Measurements from ENCODE around the gene GPRC5B. TPM values are rescaled to one million over a fixed set of nuclear protein-coding genes. Genes with fewer than 3 reads are reported as not detected.

Gene GPRC5B
- total RNA-seq, 1 experiment from 2014 or later, result 62.0 TPM

GRCh38 chr16:19833581-19833980, 51.1 kb downstream of the GPRC5B start:
- H3K27ac ChIP-seq, result no peak overlapping the region
- DNase-seq, result no peak
- no peaks in the 10 kb centered on the region for H3K9me3 ChIP-seq (ENCODE audit: insufficient read depth, low read depth)
- no peak for TF ChIP-seq EZH2 (IDR thresholded peaks at IDR 0.05; ENCODE audit: low read depth)
- TF ChIP-seq, protein P1, sequence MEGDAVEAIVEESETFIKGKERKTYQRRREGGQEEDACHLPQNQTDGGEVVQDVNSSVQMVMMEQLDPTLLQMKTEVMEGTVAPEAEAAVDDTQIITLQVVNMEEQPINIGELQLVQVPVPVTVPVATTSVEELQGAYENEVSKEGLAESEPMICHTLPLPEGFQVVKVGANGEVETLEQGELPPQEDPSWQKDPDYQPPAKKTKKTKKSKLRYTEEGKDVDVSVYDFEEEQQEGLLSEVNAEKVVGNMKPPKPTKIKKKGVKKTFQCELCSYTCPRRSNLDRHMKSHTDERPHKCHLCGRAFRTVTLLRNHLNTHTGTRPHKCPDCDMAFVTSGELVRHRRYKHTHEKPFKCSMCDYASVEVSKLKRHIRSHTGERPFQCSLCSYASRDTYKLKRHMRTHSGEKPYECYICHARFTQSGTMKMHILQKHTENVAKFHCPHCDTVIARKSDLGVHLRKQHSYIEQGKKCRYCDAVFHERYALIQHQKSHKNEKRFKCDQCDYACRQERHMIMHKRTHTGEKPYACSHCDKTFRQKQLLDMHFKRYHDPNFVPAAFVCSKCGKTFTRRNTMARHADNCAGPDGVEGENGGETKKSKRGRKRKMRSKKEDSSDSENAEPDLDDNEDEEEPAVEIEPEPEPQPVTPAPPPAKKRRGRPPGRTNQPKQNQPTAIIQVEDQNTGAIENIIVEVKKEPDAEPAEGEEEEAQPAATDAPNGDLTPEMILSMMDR (conservative IDR thresholded peaks at IDR 0.05), result no peak
- CTCF ChIA-PET, result interaction anchor here (0.6 kb wide), 1 partner anchor 111 kb away, joined by 5 read pairs; no protein-coding TSS in a partner anchor
- H3K4me1 ChIP-seq (replicated peaks; ENCODE audit: insufficient read depth), result peaks cover 14% of the 10 kb centered on the region
- no peaks in the 10 kb centered on the region for H3K27me3 ChIP-seq (ENCODE audit: insufficient read depth, low read depth)
- H3F3A ChIP-seq (ENCODE audit: insufficient read depth, low read depth), result no peaks in the 10 kb centered on the region
- intact Hi-C loops (cut with micrococcal nuclease; ENCODE audit: unreplicated experiment), result loop anchor here (5.0 kb wide), 1 partner anchor 116 kb away; the partner anchor contains the start of genes IQCK and KNOP1
- H4K20me1 ChIP-seq (ENCODE audit: insufficient read depth), result no peaks in the 10 kb centered on the region
- H3K4me2 ChIP-seq, result no peak overlapping the region
- H3K4me3 ChIP-seq, result no peak overlapping the region
- H3K79me2 ChIP-seq (ENCODE audit: low read depth), result no peaks in the 10 kb centered on the region
- H3K9me2 ChIP-seq (ENCODE audit: insufficient read depth), result no peaks in the 10 kb centered on the region
- BruUV-seq (replicated peaks), result no TSS peak
- no peak overlapping the region for H2AFZ ChIP-seq
- POLR2A ChIA-PET (ENCODE audit: unreplicated experiment), result no interaction called here
- 0 out of 2 replicates have a peak, but pooled peaks cover 4% of the 10 kb centered on the region for H3K36me3 ChIP-seq (ENCODE audit: low read depth)

- TF ChIP-seq, protein P1 (conservative IDR thresholded peaks at IDR 0.05), result no peak
- no peak for TF ChIP-seq EZH2 (IDR thresholded peaks at IDR 0.05; ENCODE audit: low read depth)
- no peaks in the 10 kb centered on the region for H3K79me2 ChIP-seq (ENCODE audit: low read depth)
- no peak overlapping the region for H3K4me3 ChIP-seq
- no peaks in the 10 kb centered on the region for H3F3A ChIP-seq (ENCODE audit: insufficient read depth, low read depth)
- H3K36me3 ChIP-seq (ENCODE audit: low read depth), result 0 out of 2 replicates have a peak, but pooled peaks cover 4% of the 10 kb centered on the region
- intact Hi-C loops (cut with micrococcal nuclease; ENCODE audit: unreplicated experiment), result loop anchor here (5.0 kb wide), 1 partner anchor 116 kb away; the partner anchor contains the start of genes IQCK and KNOP1
- CTCF ChIA-PET, result interaction anchor here (0.6 kb wide), 1 partner anchor 111 kb away, joined by 5 read pairs; no protein-coding TSS in a partner anchor
- no peak overlapping the region for H2AFZ ChIP-seq
- BruUV-seq (replicated peaks), result no TSS peak
- H3K4me2 ChIP-seq, result no peak overlapping the region
- no peaks in the 10 kb centered on the region for H3K27me3 ChIP-seq (ENCODE audit: insufficient read depth, low read depth)
- no peaks in the 10 kb centered on the region for H3K9me2 ChIP-seq (ENCODE audit: insufficient read depth)
- H3K27ac ChIP-seq, result no peak overlapping the region
- H3K4me1 ChIP-seq (replicated peaks; ENCODE audit: insufficient read depth), result peaks cover 14% of the 10 kb centered on the region
- POLR2A ChIA-PET (ENCODE audit: unreplicated experiment), result no interaction called here
- H3K9me3 ChIP-seq (ENCODE audit: insufficient read depth, low read depth), result no peaks in the 10 kb centered on the region
- DNase-seq, result no peak
- H4K20me1 ChIP-seq (ENCODE audit: insufficient read depth), result no peaks in the 10 kb centered on the region
Measured at GRCh38 chr16:19833176-19833575, 51.5 kb downstream of the GPRC5B start.

- Histone ChIP-seq H3K4me2 (no peak overlapping the region), H3F3A (ENCODE audit: insufficient read depth, low read depth) (peaks cover 2% of the 10 kb centered on the region; the same call in 1 of the 2 replicates), H3K9me3 (ENCODE audit: insufficient read depth, low read depth) (no peaks in the 10 kb centered on the region), H3K4me3 (no peak overlapping the region), H3K36me3 (ENCODE audit: low read depth) (0 out of 2 replicates have a peak, but pooled peaks cover 4% of the 10 kb centered on the region), H3K27me3 (ENCODE audit: insufficient read depth, low read depth) (no peaks in the 10 kb centered on the region), H3K4me1 (replicated peaks; ENCODE audit: insufficient read depth) (peaks cover 14% of the 10 kb centered on the region), H3K9me2 (ENCODE audit: insufficient read depth) (no peaks in the 10 kb centered on the region), H4K20me1 (ENCODE audit: insufficient read depth) (no peaks in the 10 kb centered on the region), H2AFZ (no peak overlapping the region), H3K79me2 (ENCODE audit: low read depth) (no peaks in the 10 kb centered on the region), H3K27ac (no peak overlapping the region)
- POLR2A ChIA-PET (ENCODE audit: unreplicated experiment), result interaction anchor here (0.6 kb wide), 1 partner anchor 1399 kb away, joined by 5 read pairs; no protein-coding TSS in a partner anchor
- CTCF ChIA-PET, result interaction anchor here (0.5 to 0.6 kb wide), 2 partner anchors 25 to 41 kb away, joined by 3 to 5 read pairs; no protein-coding TSS in a partner anchor
- intact Hi-C loops (cut with micrococcal nuclease; ENCODE audit: unreplicated experiment), result loop anchor here (5.0 kb wide), 1 partner anchor 114 kb away; the partner anchor contains the start of genes IQCK and KNOP1
- TF ChIP-seq, protein P1 (conservative IDR thresholded peaks at IDR 0.05), result no peak
- no peak for TF ChIP-seq EZH2 (IDR thresholded peaks at IDR 0.05; ENCODE audit: low read depth)
- peak; percentile 41 to 58 for DNase-seq
- BruUV-seq (replicated peaks), result no TSS peak
Measured at GRCh38 chr16:19831678-19832077, 53.0 kb downstream of the GPRC5B start.

All from PC-9 (cell line).